Measurements from ENCODE around the gene ARHGAP6.
"Not testable (repeated sequence)": the region's sequence is repeated elsewhere in the genome, so short reads cannot be mapped to it uniquely, and the experiment has no call there.

Gene ARHGAP6

GRCh38 chrX:11588097-11588496 lies 77.6 kb downstream of the ARHGAP6 start:
- H3K4me3 ChIP-seq (ENCODE audit: low read length) = no peak overlapping the region
- DNase-seq (ENCODE audit: low read depth, low spot score) = no peak

DNA sequence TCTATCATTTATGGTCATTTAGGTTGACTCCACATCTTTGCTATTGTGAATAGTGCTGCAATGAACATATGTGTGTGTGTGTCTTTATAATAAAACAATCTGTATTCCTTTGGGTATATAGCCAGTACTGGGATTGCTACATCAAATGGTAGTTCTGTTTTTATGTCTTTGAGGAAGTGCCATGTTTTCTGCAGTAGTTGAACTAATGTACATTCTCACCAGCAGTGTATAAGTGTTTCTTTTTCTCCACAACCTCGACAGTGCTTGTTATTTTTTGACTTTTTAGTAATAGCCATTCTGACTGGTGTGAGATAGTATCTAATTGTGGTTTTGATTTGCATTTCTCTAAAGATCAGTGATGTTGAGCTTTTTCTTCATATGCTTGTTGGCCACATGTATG lies 80.5 kb downstream of the ARHGAP6 start:
- no peak overlapping the region for H3K4me3 ChIP-seq (ENCODE audit: low read length)
- no peak for DNase-seq (ENCODE audit: low read depth, low spot score)

GRCh38 chrX:11580789-11581188 lies 84.9 kb downstream of the ARHGAP6 start:
- no peak for DNase-seq (ENCODE audit: low read depth, low spot score)
- H3K4me3 ChIP-seq (ENCODE audit: low read length) = no peak overlapping the region

GRCh38 chrX:11579636-11580600 lies 85.8 kb downstream of the ARHGAP6 start:
- no peak for DNase-seq (ENCODE audit: low read depth, low spot score)

GRCh38 chrX:11578301-11578700 lies 87.4 kb downstream of the ARHGAP6 start:
- H3K4me3 ChIP-seq (ENCODE audit: low read length); DNase-seq (ENCODE audit: low read depth, low spot score): not testable (repeated sequence)

More at GRCh38 chrX:11579636-11580600, 85.8 kb downstream of the ARHGAP6 start:
- no peak overlapping the region for H3K4me3 ChIP-seq (ENCODE audit: low read length)

- no peak overlapping the region for H3K4me3 ChIP-seq (ENCODE audit: low read length)
- DNase-seq (ENCODE audit: low read depth, low spot score) = no peak
These were observed 88.1 kb downstream of the ARHGAP6 start for GRCh38 chrX:11577603-11578002.

GRCh38 chrX:11575332-11575731 lies 90.4 kb downstream of the ARHGAP6 start:
- no peak for DNase-seq (ENCODE audit: low read depth, low spot score)
- H3K4me3 ChIP-seq (ENCODE audit: low read length) = no peak overlapping the region

- no peak for DNase-seq (ENCODE audit: low read depth, low spot score)
- no peak overlapping the region for H3K4me3 ChIP-seq (ENCODE audit: low read length)
These were observed 98.0 kb downstream of the ARHGAP6 start for GRCh38 chrX:11567528-11568220.

DNA sequence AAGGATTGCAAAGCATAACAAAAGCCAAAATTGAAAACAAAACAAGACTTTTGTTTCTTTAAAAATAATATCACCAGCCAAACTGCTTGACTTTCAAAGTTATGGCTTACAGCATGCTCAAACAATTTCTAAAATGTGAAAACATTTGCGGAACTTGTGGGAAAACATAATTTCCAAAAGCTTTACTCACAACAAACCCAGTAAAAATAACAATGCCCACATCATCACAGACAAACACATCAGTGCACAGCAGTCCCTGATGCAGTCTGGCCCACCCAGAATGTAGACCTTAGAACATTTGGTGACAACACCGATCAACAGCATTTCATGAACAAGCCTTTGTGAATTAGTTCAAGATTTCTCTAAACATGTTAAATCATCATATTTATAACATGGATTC lies 98.9 kb downstream of the ARHGAP6 start:
- DNase-seq (ENCODE audit: low read depth, low spot score) = no peak
- no peak overlapping the region for H3K4me3 ChIP-seq (ENCODE audit: low read length)

DNA sequence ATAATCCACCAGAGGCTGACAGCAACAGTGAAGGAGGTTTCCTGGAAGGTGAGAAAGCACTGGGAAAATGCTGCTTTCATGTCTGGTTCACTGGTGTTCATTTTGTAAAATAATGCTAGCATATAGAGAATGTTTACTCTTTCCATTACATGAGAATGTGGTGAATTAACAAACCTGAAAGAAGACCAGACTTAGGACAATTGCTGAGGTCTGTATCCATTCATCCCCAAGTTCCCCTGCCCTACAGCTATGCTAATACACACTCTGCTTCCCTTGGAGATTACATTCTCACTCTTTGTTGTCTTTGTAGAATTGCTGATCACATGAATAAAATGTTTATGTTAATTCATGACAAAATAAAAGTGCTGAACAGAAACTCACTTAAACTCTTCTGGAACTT lies 99.5 kb downstream of the ARHGAP6 start:
- no peak for DNase-seq (ENCODE audit: low read depth, low spot score)
- no peak overlapping the region for H3K4me3 ChIP-seq (ENCODE audit: low read length)

DNA sequence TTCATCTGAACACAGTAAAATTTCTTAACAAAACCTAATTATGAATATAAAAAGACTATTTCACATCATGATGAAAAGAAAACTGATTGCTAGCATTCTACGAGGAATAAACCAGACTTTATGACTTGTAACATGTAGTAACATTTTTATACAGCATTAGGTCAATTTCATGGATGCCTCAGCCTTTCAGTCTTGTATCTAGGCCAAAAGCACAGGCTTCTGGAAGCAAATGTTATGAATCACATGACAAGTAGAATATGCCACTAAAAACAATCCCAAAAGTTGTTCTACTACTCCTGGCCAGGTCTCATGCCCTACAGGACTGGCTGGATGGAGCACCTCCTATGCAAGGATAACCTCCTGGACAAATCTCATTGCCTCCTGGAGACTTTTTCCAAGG lies 101.2 kb downstream of the ARHGAP6 start:
- DNase-seq (ENCODE audit: low read depth, low spot score) = no peak
- H3K4me3 ChIP-seq (ENCODE audit: low read length) = no peak overlapping the region

- no peak for DNase-seq (ENCODE audit: low read depth, low spot score)
These were observed 103.2 kb downstream of the ARHGAP6 start for GRCh38 chrX:11562570-11562969.

DNA sequence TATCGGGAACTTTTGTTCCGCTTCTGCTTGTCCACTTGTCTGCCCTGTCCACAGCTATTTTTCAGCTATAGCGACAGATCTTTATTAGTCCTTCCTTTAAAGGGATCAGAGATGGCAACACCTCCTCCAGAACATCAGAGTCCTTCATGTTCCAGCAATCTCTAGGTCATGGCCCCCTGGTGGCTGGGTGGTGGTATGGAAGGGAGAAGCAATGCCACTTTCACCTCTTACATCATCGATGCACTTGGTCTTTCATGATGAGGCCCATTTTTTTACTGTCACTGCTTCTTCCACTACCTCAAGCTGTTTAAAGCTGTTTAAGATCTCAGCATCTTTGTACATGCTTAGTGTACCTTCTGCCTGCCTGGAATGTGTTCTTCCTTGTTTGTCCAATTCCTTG lies 106.7 kb downstream of the ARHGAP6 start:
- peak; percentile 31 for DNase-seq (ENCODE audit: low read depth, low spot score)
- no peak overlapping the region for H3K4me3 ChIP-seq (ENCODE audit: low read length)

More at GRCh38 chrX:11562570-11562969, 103.2 kb downstream of the ARHGAP6 start:
- H3K4me3 ChIP-seq (ENCODE audit: low read length) = no peak overlapping the region

DNA sequence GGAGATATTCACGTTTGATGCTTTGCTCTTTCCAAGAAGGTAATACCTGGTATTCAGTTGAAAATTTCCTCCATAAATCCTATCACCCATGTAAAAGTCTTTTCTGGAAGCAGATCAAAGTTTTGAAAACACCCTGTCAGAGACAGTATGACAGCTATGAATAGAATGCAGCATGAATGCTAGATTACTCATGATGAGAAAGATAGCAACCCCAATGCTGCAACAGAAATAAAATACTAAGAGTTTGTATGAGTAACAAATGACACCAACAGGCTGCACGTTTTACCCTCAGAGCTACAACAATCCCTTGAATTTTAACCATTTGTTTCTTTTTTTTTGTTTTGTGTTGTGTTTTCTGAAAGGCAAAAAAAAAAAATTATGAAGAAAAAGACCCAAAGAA lies 108.6 kb downstream of the ARHGAP6 start:
- no peak for DNase-seq (ENCODE audit: low read depth, low spot score)
- no peak overlapping the region for H3K4me3 ChIP-seq (ENCODE audit: low read length)

DNA sequence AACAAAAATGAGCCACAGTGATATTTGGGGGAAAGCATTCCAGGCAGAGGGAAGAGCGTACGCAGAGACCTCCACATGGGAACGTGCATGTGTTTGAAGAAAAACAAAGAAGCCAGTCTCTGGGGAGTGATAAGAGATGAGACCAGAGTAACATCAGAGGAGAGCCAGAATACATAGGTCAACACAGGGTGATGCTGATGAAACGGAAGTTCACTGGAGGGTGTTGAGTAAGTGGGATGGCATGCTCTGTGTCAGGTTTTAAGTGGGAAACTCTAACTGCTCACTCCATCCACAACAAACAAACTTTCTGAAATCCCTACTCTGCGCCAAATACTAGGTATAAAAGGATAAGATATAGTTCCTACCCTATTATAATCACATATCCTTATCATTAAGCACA lies 110.0 kb downstream of the ARHGAP6 start:
- no peak overlapping the region for H3K4me3 ChIP-seq (ENCODE audit: low read length)
- no peak for DNase-seq (ENCODE audit: low read depth, low spot score)

- H3K4me3 ChIP-seq (ENCODE audit: low read length) = no peak overlapping the region
- DNase-seq (ENCODE audit: low read depth, low spot score) = no peak
These were observed 112.1 kb downstream of the ARHGAP6 start for GRCh38 chrX:11553594-11553993.

DNA sequence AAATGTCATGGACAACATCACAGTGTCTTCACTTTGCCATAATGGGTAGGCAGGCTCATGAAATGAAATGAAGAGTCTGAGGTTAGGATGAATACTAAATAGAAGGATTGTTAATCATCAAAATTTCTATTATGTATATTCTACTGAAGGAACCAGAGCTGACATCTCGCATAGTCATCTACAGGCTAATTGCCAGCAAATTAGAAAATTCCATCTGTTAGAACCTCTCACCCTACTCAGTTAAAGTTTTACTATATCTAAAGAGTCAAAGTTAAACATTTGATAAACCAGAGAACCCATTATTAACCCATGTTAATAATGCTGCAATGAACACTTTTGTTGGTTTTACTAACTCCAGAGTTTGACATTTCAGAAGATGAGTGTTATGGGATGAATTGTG lies 114.6 kb downstream of the ARHGAP6 start:
- no peak overlapping the region for H3K4me3 ChIP-seq (ENCODE audit: low read length)
- DNase-seq (ENCODE audit: low read depth, low spot score) = no peak

DNA sequence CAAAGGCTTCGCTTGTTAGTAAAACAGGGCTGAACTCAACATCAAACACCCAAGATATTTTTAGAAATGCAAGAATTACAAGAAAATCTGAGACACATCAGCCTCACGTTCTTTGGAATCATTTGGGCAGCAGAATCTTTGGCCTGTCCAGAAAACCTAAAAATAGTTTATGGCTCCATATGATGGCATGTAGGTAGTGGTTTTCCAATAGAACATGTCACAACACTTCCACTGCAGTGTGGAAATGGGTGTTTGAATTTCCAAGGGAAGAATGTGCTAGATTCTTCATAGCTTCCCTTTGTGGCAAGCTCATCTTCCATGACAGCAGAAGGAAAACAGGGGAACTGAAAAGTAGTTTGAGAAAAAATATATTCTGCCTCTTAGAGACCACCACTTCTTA lies 118.8 kb downstream of the ARHGAP6 start:
- DNase-seq (ENCODE audit: low read depth, low spot score) = no peak
- H3K4me3 ChIP-seq (ENCODE audit: low read length) = no peak overlapping the region

GRCh38 chrX:11543249-11543648 lies 122.5 kb downstream of the ARHGAP6 start:
- no peak overlapping the region for H3K4me3 ChIP-seq (ENCODE audit: low read length)

DNA sequence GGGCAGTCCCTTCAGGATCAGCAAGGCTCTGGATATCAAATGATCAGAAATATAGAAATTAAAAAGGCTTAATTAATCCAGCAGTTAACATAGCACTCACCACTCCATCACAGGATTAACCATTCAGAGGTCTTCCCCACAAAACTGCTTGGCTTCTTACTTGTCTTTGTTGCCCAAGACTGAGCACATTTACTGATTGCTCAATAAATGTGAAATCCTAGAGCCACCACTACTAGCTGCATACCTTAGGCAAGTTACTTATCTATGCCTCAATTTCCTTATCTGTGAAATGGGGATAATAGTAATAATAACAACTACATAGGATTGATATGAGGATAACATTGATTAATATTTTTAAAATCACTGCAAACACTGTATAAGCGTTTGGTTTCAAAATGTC lies 124.2 kb downstream of the ARHGAP6 start:
- H3K4me3 ChIP-seq (ENCODE audit: low read length) = no peak overlapping the region
- no peak for DNase-seq (ENCODE audit: low read depth, low spot score)

More at GRCh38 chrX:11543249-11543648, 122.5 kb downstream of the ARHGAP6 start:
- no peak for DNase-seq (ENCODE audit: low read depth, low spot score)

Data from Jurkat, Clone E6-1 (cell line).